ENCODE data around the gene SKP1.

The SKP1 gene

DNA sequence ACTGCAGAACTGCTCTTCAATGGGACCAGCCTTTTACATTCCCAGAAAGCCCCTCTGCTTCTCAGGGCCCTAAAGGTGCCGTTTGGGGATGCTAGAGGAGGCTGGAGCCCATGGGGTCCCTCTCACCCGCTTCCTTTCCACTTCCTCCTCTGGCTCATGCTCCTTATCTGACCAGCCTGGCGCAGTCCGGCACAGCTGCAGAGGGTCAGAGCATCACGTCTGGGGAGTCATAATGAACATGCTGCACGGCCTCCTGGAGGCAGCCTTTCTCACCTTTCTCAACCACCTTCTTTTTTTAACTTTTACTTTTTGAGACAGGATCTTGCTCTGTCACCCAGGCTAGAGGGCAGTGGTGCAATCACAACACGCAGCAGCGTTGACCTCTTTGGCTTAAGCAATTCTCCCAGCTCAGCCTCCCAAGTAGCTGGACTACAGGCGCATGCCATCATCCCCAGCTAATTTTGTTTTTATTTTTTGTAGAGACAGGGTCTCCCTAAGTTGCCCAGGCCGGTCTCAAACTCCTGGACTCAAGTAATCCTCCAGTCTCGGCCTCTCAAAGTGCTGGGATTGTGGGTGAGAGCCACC lies 77.4 kb downstream of the SKP1 start:
- no peaks in the 10 kb centered on the region for H3K9me3 ChIP-seq (ENCODE audit: control insufficient read depth, insufficient read depth, low read depth, low read length)
- no peak for TF ChIP-seq MEIS1 (CRISPR knock-in tag; IDR thresholded peaks at IDR 0.05; ENCODE audit: borderline replicate concordance)
- H3K4me1 ChIP-seq (ENCODE audit: control insufficient read depth, insufficient read depth, low read length): no peaks in the 10 kb centered on the region
- no peak overlapping the region for H3K4me3 ChIP-seq (ENCODE audit: low read depth, low read length)
- ChIA-PET CTCF (interaction anchor here (0.7 to 8.7 kb wide), 9 partner anchors 13 to 1746 kb away, joined by 3 to 56 read pairs (median 9); partner anchors contain the start of gene TCF7), POLR2A (interaction anchor here (0.6 kb wide), 1 partner anchor 138 kb away, joined by 9 read pairs; no protein-coding TSS in a partner anchor)
- no peaks in the 10 kb centered on the region for H3K36me3 ChIP-seq (ENCODE audit: control insufficient read depth in 2 of 2, insufficient read depth in 1 of 2, low read length in 2 of 2)
- H3K27ac ChIP-seq (ENCODE audit: extremely low read depth, low read depth, low read length): no peak overlapping the region

All from HEK293 (cell line).